Activated CD4-positive, alpha-beta T cell treated with anti-CD3 and anti-CD28 coated beads for 4 hours (primary cell): Measurements from ENCODE around the gene RFPL2.
"Not testable (repeated sequence)": the region's sequence is repeated elsewhere in the genome, so short reads cannot be mapped to it uniquely, and the experiment has no call there.

Source experiments
- DNase-seq, 2 donors: peaks; one replicate each; pipeline ENCODE4 v3.0.0-alpha.2; 2020

The RFPL2 gene

GRCh38 chr22:32205974-32206773, 1.3 kb upstream of the RFPL2 start:
- DNase-seq, result no peak

GRCh38 chr22:32204040-32204855, 625 bp downstream of the RFPL2 start:
- no peak for DNase-seq

GRCh38 chr22:32203181-32204039, 1.5 kb downstream of the RFPL2 start:
- DNase-seq, result no peak

GRCh38 chr22:32202539-32203180, 2.2 kb downstream of the RFPL2 start:
- DNase-seq, result no peak

GRCh38 chr22:32202161-32202538, 2.7 kb downstream of the RFPL2 start:
- DNase-seq, result no peak

GRCh38 chr22:32200752-32201151, 4.1 kb downstream of the RFPL2 start:
- no peak for DNase-seq

GRCh38 chr22:32199961-32200360, 4.9 kb downstream of the RFPL2 start:
- DNase-seq, result no peak

- no peak for DNase-seq
Observed at GRCh38 chr22:32199341-32199740, 5.5 kb downstream of the RFPL2 start.

- DNase-seq, result not testable (repeated sequence)
Observed at GRCh38 chr22:32197553-32198226, 7.2 kb downstream of the RFPL2 start.

- not testable (repeated sequence) for DNase-seq
Observed at GRCh38 chr22:32195900-32196299, 9.0 kb downstream of the RFPL2 start.

GRCh38 chr22:32193346-32193745, 11.5 kb downstream of the RFPL2 start:
- DNase-seq, result not testable (repeated sequence)

GRCh38 chr22:32191021-32191420, 13.9 kb downstream of the RFPL2 start:
- not testable (repeated sequence) for DNase-seq

- no peak for DNase-seq
Observed at GRCh38 chr22:32185821-32186220, 19.1 kb downstream of the RFPL2 start.

GRCh38 chr22:32183625-32184024, 21.2 kb downstream of the RFPL2 start:
- no peak for DNase-seq

- no peak for DNase-seq
Observed at GRCh38 chr22:32181043-32181442, 23.8 kb downstream of the RFPL2 start.

GRCh38 chr22:32177221-32177765, 27.6 kb downstream of the RFPL2 start:
- DNase-seq, result no peak

- DNase-seq, result no peak
Observed at GRCh38 chr22:32175683-32176644, 28.9 kb downstream of the RFPL2 start.

GRCh38 chr22:32175115-32175514, 29.8 kb downstream of the RFPL2 start:
- DNase-seq, result no peak

GRCh38 chr22:32165681-32166080, 39.2 kb downstream of the RFPL2 start:
- no peak for DNase-seq

- no peak for DNase-seq
Observed at GRCh38 chr22:32164075-32164860, 40.6 kb downstream of the RFPL2 start.
